HG03457 (cell line): ENCODE data around the gene CHST1.

ENCODE experiments used
- ATAC-seq: cut with Tn5 transposase; IDR thresholded peaks from one replicate; pipeline ENCODE4 v1.9.1; 2021; ENCODE audit warnings: moderate number of reproducible peaks; ENCODE audit not compliant: unreplicated experiment

The CHST1 gene

GRCh38 chr11:45665206-45665932, at the start of gene CHST1:
TSS of gene CHST1 (minus strand) at chr11:45665622. CDS start at chr11:45650923, 14,699 bp downstream.
- no peak for ATAC-seq

- no peak for ATAC-seq
Observed at GRCh38 chr11:45713573-45713972, 48.2 kb upstream of the CHST1 start.

- no peak for ATAC-seq
Observed at GRCh38 chr11:45710561-45710960, 45.1 kb upstream of the CHST1 start.

- ATAC-seq = no peak
Observed at GRCh38 chr11:45708887-45709663, 43.7 kb upstream of the CHST1 start.

- ATAC-seq = no peak
Observed at GRCh38 chr11:45704635-45705034, 39.2 kb upstream of the CHST1 start.

GRCh38 chr11:45704133-45704532, 38.7 kb upstream of the CHST1 start:
- ATAC-seq = no peak

- no peak for ATAC-seq
Observed at GRCh38 chr11:45702511-45702910, 37.1 kb upstream of the CHST1 start.

- no peak for ATAC-seq
Observed at GRCh38 chr11:45698777-45699497, 33.5 kb upstream of the CHST1 start.

GRCh38 chr11:45692808-45693453, 27.5 kb upstream of the CHST1 start:
- ATAC-seq = no peak

GRCh38 chr11:45688472-45689033, 23.1 kb upstream of the CHST1 start:
- no peak for ATAC-seq

GRCh38 chr11:45687836-45688235, 22.4 kb upstream of the CHST1 start:
- ATAC-seq = no peak

- ATAC-seq = no peak
Observed at GRCh38 chr11:45685964-45686537, 20.6 kb upstream of the CHST1 start.

- no peak for ATAC-seq
Observed at GRCh38 chr11:45684440-45684839, 19.0 kb upstream of the CHST1 start.

GRCh38 chr11:45683271-45684058, 18.0 kb upstream of the CHST1 start:
- ATAC-seq = no peak

GRCh38 chr11:45679806-45680205, 14.4 kb upstream of the CHST1 start:
- no peak for ATAC-seq

GRCh38 chr11:45678976-45679375, 13.6 kb upstream of the CHST1 start:
- ATAC-seq = no peak

GRCh38 chr11:45677770-45678512, 12.5 kb upstream of the CHST1 start:
- ATAC-seq = no peak

- peak; percentile 80 for ATAC-seq
Observed at GRCh38 chr11:45676522-45677095, 11.2 kb upstream of the CHST1 start.

- no peak for ATAC-seq
Observed at GRCh38 chr11:45675646-45676045, 10.2 kb upstream of the CHST1 start.
